HG02938 (cell line): ENCODE measurements around the gene ELOVL5.

Experiments used
- ATAC-seq: cut with Tn5 transposase; IDR thresholded peaks from one replicate; pipeline ENCODE4 v1.9.1; 2021; ENCODE audit warnings: mild to moderate bottlenecking, moderate library complexity; ENCODE audit not compliant: unreplicated experiment

Gene ELOVL5

DNA sequence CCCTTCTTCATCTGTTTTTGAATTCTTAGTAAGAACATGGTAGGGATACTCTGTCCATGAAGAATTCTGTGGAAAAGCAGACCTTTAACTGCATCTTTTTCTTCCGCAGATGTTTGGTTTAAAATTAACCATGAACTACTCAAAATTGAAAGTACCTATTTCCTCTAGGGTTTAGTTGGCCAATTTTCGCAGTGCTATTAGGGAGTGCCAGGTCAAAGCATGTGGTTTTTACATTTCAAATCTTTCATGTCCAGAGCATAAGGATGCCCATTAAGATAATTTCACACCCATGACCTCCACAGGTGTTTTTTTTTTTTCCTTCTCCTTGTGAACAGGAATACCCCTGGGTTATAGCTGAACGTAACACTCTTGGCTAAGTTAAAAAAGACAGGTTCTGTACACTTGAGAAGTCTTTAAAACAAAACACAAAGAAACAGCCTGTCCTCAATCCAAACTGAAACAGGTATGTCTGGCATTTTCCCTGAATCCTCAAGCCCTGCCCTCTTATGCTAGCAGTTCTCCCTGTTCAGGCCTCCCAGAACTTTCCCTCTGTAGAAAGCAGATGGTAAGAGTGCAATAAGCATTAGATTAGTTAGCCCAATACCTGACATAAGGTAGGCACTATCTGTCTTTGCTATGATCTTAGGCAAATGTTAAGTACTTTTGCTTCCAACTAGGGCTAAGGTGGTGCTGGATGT lies 67.1 kb downstream of the ELOVL5 start:
- peak; percentile 36 for ATAC-seq

DNA sequence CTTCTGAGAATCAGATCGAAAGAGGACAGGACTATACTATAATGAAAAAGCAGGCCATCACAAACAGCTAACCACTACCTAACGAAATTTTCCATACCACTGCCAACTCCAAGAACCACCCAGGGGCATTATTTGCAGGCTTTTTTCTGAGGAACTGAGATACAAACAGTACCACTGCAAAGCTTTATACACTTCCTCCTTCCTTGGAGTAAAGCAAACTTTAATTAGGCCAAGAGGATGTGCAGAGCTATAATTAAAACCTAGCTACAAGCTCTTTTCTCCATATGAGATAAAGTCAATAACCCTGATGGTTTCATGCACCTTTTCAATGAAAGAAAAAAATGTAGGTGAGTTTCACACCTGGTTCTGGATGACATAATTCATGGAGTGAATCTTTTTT lies 68.5 kb downstream of the ELOVL5 start:
- no peak for ATAC-seq

DNA sequence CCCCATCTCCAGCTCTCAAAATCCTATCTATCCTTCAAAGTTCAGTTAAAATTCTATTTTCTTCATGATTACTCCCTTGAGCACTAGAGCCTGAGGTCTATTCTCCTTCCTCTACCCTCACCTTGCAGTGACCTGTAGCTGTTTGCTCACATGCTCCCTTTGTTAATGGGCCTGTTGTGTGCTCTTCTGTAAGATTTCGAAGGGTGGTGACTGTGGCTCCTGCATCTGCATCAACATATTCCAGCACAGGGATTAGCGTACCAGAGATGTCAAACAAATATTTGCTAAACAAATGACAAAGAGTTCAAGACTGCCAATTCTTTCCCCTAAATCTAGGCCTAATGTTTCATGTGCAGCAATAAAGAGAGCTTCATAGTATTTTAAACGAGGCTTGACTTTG lies 69.5 kb downstream of the ELOVL5 start:
- no peak for ATAC-seq

DNA sequence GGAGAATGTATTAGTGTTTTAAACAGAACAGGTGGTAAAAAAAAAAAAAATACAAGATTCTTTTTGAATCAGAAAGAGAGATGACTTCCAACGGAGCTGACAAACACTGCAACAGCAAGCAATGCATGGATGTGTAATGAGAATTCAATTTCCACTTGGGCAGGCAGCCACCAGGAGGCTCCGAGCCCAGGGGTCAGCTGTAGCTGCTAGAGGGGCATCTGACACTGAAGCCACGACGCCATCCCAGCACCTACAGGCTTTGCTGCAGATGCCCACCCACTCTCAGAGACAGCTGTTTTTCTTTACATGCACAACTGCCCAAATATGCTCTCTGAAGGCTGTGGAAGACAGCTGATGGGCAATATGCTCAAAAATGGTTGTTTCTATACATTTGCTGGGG lies 75.4 kb downstream of the ELOVL5 start:
- no peak for ATAC-seq

DNA sequence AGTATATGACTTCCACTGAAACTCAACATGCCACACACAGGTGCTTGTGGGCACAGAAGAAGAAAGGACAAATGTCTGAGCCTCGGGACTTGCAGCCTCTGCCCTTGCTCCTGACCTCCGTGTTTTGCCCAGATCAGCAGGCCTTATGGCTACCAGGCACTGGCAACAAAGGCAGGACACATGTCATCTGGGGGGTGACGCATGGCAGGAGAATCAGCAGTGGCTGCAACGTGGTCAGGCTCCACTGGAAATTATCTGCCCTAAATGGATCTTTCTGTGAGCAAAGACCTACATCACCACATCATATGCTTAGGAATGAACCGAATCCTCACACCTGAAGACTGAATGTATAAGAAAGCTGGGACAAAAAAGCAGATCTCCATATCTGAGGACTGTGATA lies 78.9 kb downstream of the ELOVL5 start:
- ATAC-seq = no peak

DNA sequence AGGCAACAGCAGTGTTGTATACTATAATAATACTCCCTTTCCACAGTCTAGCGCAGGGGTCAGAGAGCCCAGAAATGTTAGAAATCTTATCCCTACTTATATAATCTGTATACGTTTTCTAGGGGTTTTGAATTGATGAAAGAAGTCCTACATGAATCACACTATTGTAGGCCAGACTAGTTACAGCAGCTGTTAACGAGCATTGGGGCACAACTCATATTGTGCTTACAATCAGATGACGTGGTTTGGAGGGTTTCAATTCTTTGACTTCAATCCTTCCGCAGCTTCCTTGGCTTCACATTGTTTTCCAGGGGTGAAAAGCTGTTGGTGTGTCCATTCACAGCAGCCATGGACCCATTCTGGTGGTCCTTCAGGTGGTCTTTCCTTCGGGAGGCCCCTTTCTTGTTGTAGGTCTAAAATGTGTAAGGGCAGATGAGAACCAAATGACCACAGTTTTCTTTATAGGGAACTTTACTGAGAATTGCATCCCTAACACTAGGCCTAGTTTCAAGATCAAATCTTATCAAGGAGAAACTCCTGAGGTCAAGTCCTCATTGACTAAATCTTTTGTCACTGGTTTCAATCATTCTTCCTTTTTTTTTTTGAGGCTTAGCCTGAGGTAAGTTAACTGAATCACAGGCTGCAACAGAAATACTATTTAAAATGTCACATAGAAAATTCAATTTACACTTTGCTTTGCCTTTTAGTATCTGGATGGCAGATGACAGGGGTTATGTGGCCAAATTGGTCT lies 79.7 kb downstream of the ELOVL5 start:
- ATAC-seq = no peak

DNA sequence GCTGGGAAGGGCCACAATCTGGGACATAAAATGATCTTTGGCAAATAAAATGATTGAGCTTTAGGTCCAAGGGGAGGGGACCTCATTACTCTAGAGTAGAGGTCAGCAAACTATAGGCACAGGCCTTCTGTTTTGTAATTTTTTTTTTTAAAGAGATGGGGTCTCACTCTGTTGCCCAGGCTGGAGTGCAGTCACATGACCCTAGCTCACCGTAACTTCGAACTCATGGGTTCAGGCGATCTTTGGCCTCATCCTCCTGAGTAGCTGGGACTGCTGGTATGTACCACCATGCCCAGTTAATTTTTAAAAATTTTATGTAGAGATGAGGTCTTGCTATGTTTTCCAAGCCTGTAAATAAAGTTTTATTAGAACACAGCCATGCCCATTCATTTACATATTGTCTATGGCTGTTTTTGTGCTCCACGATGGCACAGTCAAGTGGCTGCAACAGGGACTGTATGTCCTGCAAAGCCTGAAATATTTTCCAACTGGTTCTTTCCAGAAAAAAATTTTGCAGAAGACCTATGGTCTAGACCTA lies 82.1 kb downstream of the ELOVL5 start:
- no peak for ATAC-seq

DNA sequence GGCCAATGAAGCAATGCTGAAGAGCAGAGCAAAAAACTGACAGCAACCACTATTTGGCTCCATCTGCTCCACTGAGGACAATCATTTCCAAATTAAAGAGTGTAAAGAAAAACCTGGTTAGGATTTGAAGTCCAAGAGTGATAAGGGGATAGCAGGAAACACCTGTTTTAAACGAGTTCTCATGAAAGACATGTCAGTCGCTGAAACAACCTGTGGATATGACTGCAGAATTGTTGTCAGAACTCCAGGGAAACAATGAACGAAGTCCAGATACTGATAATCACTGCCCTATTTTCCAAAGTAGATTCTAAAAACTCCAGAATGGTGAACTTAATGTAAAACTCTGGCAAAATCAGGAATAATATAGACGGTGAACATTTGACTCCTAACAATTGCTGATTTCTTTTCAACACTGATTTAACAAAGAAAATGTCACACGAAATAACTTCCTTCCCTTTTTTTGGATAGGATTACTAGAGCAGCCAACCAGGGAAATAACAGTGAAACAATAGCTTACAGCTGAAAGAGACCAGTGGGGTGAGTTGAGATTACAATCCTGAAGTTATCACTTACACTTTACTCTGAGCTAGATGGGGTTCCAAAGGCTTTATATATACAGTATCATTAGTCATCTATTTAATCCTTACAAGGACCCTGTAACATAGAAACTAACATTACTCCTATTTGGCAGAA lies 83.7 kb downstream of the ELOVL5 start:
- no peak for ATAC-seq

DNA sequence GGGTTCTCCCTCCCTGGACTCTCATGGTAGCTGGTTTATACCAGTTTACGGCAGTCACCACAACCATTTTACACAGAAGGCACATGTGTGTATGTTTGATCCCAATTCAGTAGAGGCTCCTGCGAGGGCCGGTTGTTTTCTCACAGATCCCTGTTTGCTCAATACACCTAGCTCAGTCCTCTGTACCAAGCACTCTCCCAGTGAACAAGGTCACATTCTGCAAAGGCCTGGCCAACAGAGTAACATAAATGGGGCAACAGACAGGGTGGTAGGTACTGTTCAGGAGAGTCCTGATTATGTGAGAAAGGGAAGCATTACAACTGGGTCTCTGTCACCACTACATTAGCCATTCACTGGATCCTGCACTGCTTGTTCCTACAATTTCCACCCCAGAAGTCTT lies 84.4 kb downstream of the ELOVL5 start:
- no peak for ATAC-seq

DNA sequence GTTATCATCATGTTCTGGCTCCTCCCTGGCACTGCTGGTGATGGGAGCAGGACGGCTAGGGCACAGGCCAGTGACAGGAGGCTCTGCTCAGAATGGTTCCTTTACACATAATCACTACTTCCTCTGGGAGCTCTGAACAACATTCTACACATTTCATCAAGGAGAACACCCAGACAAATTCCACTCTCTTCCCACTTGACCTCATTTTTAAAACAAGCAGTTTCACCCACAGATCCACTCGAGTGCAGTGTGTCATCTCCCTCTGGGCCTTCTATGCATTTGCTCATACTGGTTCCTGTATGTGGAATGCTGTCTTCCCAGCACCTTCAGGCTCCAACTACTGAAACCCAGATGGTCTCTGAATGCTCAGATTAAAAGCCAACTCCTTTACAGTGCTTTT lies 84.8 kb downstream of the ELOVL5 start:
- ATAC-seq = no peak

DNA sequence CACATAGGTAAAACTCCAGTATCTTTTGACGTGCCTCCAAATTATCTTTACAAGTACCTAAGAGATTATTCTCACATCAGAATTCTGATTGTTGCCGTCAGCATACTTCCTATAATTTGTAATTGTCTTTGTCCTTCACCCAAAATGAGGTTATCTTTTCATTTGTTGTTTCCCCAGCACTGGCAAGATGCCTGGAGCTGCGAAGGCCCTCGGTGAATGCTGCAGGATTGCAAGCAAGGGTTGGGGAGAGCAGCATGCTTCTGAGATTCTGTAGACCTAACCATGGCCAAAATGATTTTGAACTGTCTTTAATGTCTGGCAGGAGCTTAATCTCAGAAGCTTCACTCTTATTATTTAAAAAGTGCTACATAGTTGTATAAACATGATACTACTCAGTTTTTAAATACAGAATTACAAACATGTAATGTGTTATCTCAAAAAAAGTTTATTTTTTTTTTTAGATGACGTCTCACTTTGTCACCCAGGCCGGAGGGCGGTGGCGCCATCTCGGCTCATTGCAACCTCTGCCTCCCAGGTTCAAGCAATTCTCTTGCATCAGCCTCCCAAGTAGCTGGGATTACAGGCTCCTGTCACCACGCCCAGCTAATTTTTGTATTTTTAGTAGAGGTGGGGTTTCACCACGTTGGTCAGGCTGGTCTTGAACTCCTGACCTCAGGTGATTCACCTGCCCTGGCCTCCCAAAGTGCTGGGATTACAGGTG lies 88.7 kb downstream of the ELOVL5 start:
- no peak for ATAC-seq

DNA sequence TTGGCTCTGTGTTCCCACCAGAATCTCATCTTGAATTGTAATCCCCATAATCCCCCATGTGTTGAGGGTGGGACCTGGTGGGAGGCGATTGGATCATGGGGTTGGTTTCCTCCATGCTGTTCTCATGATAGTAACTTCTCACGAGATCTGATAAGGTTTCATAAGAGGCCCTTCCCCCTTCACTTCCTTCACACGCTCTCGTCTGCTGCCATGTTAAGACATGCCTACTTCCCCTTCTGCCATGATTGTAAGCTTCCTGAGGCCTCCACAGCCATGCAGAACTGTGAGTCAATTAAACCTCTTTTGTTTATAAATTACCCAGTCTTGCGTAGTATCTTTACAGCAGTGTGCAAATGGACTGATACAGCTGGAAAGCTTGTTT lies 90.0 kb downstream of the ELOVL5 start:
- ATAC-seq = no peak

DNA sequence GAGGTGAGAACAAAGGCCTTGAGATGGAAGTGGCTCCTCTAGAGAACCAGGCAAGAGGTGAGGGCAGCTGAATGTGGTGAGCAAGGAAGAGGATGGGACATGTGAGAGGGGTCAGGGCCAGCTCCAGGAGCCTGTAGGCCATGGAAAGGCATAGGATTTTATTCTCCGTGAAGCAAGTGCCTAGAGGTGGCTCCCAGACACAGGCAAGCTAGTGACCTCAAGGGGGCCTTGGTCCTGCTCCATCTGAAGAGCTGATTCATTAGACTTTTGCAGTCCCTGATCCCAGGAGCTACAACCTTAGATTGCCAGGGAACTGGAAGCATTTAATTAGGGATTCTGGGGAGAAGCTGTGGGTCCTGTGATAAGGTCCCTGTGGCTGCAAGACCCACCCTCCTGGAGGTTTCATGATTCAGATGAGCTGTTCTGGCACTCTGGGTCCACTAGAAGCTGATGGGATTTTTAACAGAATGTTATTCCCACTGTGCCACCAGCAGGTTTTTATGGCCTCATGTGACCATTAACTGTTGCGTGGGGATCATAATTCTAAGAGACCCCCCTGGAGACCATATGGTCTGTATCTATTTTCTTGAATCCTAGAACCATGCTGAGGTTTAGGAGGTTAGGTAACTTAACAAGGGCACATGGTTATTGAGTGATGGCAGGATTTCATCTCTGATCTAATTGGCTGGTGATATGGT lies 90.5 kb downstream of the ELOVL5 start:
- ATAC-seq = no peak

DNA sequence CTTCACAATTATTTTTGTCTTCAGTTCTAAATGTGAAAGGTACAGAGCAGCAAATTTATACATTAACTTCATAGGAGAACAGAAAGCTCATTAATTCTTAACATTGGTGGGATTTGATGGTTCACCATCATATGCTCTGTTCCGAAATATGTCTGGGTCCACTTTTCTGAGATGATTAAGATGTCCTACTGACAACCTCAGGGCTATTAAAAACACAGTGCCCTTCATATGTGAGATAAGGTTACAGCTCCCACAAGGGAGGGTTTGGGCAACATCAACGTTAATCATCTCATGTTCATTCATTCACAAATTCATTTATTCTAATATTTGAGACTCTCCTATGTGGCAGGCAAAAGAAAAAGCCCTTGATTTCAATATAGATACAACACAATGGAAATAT lies 91.2 kb downstream of the ELOVL5 start:
- no peak for ATAC-seq

DNA sequence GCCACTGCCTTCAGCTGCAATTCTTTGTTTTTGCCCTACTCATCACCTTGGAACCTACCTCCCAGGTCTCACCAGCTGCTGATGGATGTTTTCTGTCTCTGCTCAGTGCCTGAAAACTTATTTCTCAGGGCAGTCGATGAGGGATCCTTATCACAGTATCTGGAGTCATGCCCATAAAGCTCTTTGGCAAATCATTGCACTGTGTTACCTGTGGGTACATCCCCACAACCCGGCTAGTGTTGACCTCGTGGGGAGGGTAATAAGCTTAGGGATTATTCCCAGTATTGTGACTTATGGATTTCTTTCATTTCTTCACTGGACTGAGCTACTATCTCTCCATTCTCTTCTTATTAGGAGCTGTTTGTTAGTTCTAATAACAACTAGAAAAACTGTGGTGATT lies 91.7 kb downstream of the ELOVL5 start:
- ATAC-seq = no peak

DNA sequence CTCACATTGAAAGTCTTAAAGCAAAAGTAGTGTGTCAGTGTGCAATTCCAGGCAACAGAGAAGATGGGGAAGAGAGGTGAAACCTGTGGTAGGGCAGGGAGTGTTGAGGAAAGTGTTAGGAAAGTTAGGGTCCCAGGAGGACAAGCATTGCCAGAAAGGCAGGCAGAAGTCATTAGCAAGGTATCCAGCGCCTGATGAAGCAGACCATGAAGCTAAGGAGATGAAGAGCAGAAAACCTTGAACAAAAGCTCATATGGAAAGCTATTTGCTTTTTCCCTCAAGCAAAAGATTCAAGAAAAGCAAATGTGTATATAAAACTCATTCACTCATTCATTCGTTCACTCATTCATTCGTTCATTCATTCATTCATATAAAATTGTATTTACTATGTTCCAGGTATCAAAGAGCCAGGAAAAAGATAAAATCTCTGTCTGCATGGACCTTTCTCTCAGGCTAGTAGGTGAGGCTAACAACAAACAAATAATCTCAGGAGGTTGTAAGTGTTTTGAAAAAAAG lies 96.5 kb downstream of the ELOVL5 start:
- no peak for ATAC-seq

DNA sequence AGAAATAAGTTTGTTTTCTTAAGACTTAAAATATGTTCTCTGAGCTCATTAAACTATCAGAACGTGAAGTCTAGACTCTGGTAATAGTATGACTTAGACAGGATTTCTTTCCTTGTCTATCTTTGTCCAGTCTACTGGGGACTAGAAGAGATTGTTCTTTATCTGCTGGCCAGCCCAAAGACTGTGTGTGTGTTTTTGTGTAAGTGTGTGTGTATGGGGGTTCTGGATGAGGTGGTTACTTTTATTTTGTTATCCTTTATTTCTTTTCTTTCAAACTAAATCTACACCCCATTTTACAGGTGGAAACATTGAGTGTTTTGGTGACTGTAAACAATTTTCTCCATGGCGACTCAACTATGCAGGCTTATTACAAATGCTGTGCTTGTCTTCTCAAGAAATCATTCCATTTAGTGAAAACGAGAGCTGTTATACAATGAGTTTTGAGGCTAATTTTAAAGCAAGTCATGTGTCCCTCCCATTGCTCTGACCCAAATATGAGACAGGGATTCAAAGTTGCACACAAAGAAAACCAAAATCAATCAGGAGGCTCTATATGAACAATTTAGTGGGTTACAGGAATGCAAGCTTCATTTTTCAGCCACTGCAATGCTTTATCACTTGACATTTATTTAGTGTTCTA lies 97.6 kb downstream of the ELOVL5 start:
- ATAC-seq = no peak

DNA sequence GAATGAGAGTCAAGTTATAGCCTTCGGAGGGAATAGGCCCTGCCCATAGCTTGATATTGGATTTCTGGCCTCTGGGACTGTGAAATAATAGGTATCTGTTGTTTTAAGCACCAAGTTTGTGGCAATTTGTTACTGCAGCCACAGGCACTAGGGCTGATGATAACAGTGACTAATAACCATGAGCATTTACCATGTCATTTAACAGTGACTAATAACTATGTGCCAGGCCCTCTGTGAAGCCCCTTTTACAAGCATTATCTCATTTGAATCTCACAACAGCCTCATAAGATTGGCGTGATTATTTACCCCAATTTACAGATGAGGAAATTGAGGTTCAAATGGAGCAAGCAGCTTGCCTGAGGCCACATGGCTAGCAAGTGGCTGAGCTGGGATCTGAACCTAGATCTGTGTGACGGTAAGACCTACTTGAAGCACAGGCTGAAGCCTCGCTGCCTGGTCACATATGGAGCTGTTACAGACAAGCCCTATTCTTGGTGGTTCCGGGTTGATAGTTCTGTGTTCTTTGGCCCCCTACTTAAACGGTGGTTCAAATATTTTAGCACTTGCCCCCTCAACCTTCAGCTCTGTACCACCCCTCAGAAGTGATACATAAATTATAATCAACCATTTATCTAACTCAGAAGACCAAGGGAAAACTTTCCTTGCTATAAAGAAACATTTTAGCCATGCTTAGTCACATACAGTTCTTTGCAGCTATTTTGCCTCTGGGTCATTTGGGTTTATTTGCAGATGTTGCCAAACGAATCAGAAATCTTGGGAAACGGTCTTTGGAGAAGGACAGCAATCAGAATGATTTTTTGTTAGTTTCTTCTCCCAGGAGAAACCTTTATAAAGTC lies 98.3 kb downstream of the ELOVL5 start:
- no peak for ATAC-seq

DNA sequence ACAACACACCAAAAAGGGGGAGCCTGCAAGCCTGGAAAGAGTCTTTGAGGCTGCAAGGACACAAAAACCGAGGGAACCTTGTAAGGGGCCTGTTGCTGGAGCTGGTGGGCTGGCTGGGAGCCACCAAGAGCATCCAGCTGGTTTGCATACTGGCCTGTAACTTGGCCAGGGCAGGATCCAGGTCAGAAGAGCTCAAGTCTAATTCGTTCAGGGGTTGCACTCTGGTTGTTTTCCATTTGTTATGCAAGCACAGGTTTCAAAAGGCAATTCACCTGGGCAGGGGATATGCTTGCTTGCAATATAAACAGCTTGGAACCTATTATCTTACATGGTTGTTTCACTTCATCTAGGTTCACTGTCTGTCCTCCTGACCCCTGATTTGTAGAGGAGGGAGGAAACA lies 101.8 kb downstream of the ELOVL5 start:
- no peak for ATAC-seq
